Measurements from ENCODE around the gene TMOD4.

DNA sequence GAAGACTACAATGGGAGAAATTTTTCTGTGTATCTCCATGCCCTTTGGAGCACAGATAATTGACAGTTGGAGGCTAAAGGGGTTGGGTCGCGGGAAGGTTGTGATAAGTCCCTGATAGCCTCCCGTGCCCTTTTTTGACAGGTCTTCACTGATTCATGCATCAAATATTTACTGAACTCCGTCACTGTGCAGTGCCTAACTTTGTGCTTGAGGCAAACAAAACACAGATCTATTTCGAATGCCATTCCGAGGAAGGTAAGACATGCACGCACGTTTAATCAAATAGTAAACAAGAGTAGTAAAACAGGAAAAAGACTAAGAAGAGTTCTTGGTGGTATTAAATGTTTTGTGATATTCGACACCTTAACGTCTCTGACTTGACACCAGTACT is 22.1 kb upstream of the TMOD4 start:
- TF ChIP-seq POLR2A (IDR thresholded peaks at IDR 0.05) = no peak
- TF ChIP-seq, protein P1, sequence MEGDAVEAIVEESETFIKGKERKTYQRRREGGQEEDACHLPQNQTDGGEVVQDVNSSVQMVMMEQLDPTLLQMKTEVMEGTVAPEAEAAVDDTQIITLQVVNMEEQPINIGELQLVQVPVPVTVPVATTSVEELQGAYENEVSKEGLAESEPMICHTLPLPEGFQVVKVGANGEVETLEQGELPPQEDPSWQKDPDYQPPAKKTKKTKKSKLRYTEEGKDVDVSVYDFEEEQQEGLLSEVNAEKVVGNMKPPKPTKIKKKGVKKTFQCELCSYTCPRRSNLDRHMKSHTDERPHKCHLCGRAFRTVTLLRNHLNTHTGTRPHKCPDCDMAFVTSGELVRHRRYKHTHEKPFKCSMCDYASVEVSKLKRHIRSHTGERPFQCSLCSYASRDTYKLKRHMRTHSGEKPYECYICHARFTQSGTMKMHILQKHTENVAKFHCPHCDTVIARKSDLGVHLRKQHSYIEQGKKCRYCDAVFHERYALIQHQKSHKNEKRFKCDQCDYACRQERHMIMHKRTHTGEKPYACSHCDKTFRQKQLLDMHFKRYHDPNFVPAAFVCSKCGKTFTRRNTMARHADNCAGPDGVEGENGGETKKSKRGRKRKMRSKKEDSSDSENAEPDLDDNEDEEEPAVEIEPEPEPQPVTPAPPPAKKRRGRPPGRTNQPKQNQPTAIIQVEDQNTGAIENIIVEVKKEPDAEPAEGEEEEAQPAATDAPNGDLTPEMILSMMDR (IDR thresholded peaks at IDR 0.05) = no peak
